Right atrium auricular region (tissue), 2 donors: ENCODE results near the gene FXYD3. TPM values are rescaled to one million over a fixed set of nuclear protein-coding genes. Genes with fewer than 3 reads are reported as not detected.

Source experiments
- DNase-seq: peaks from one replicate; pipeline ENCODE4 v3.0.0-alpha.2; 2019; ENCODE audit warnings: low spot score
- H3K27ac ChIP-seq, 2 donors: fragments of 200-600 bp; sonication (generic); 1 replicate in 1 of 2; 2 replicates in 1 of 2; pipeline ENCODE4 v1.5.1; 2016 to 2019
- H3K27me3 ChIP-seq, 2 donors: fragments of 200-600 bp; sonication (generic); one replicate each; pipeline versions ENCODE4 v1.5.1 to v1.6.0; 2017 to 2019
- H3K36me3 ChIP-seq: fragments of 200-600 bp; sonication (generic); one replicate; pipeline ENCODE4 v1.5.1; 2016
- H3K4me1 ChIP-seq, 2 donors: fragments of 200-600 bp; sonication (generic); one replicate each; pipeline versions ENCODE4 v1.5.1 to v1.6.0; 2017 to 2019
- H3K4me3 ChIP-seq, 2 donors: fragments of 200-600 bp; sonication (generic); 1 replicate in 1 of 2; 2 replicates in 1 of 2; pipeline ENCODE4 v1.5.1; 2017 to 2019; ENCODE audit warnings: mild to moderate bottlenecking in 1 of 2, moderate library complexity in 1 of 2
- H3K9me3 ChIP-seq, 2 donors: fragments of 200-600 bp; sonication (generic); one replicate each; pipeline ENCODE4 v1.5.1; 2019
- CTCF ChIP-seq, 2 donors: fragments of 200-600 bp; sonication (generic); IDR thresholded peaks; one replicate each; pipeline ENCODE4 v1.5.1; 2019; ENCODE audit warnings: antibody characterized with exemption in 2 of 2
- total RNA-seq, 2 donors: library from RNA; depleted of rRNA; stranded (reverse); fragments of >200 nt; gene quantifications; one replicate each; pipeline ENCODE4 v1.1.0, GENCODE V29; 2016

The FXYD3 gene
- total RNA-seq, 2 donors from 2014 or later: 0.98 to 1.6 TPM

DNA sequence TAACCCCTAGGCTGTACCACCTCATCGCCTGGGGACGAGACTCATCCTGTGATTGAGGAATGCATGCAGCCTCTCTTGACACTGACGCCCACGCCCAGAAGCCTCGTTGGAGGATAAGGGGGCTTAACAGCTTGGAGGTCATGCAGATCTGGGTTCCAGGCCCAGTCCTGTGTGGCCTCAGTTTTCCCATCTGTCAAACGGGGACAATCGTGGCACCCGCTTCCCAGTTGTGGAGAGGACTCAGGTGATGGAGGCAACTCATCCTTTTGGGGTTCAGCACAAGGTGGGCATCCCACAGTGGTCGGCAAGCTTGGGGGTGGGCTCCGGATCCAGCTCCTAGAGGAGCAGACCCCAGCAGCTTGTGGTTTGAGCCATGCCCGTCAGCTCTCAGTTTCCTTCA, 20.6 kb downstream of the FXYD3 start:
- DNase-seq: no peak
- Histone ChIP-seq H3K9me3 (no peaks in the 10 kb centered on the region), H3K4me1 (peaks cover 0 to 66% of the 10 kb centered on the region in 2 donors), H3K27ac (no peak overlapping the region), H3K36me3 (no peaks in the 10 kb centered on the region), H3K4me3 (no peak overlapping the region), H3K27me3 (no peaks in the 10 kb centered on the region)
- TF ChIP-seq CTCF (IDR thresholded peaks at IDR 0.05): no peak

- no peaks in the 10 kb centered on the region for H3K27me3 ChIP-seq
- TF ChIP-seq CTCF (IDR thresholded peaks at IDR 0.05): no peak
- peak overlapping the region; percentile 95 for H3K27ac ChIP-seq
- H3K36me3 ChIP-seq: no peaks in the 10 kb centered on the region
- H3K4me3 ChIP-seq: no peak overlapping the region
- peaks cover 0 to 75% of the 10 kb centered on the region in 2 donors for H3K4me1 ChIP-seq
- H3K9me3 ChIP-seq: no peaks in the 10 kb centered on the region
- DNase-seq: no peak
Observed at GRCh38 chr19:35136977-35137702, 21.5 kb downstream of the FXYD3 start.

- H3K27me3 ChIP-seq: no peaks in the 10 kb centered on the region
- TF ChIP-seq CTCF (IDR thresholded peaks at IDR 0.05): no peak
- no peak for DNase-seq
Observed at GRCh38 chr19:35138305-35138892, 22.8 kb downstream of the FXYD3 start, which contains the start of gene FXYD1. Gene FXYD1 (plus strand): TSS chr19:35138824. CDS start chr19:35140080, 1,256 bp downstream.

GRCh38 chr19:35140207-35140961, 24.8 kb downstream of the FXYD3 start:
- Histone ChIP-seq H3K4me3 (peak overlapping the region; percentile 37 to 54), H3K36me3 (no peaks in the 10 kb centered on the region), H3K9me3 (no peaks in the 10 kb centered on the region), H3K27ac (peak overlapping the region; percentile 95), H3K4me1 (peaks cover 0 to 84% of the 10 kb centered on the region in 2 donors), H3K27me3 (no peaks in the 10 kb centered on the region)
- TF ChIP-seq CTCF (IDR thresholded peaks at IDR 0.05): no peak
- DNase-seq: no peak

More at GRCh38 chr19:35138305-35138892, 22.8 kb downstream of the FXYD3 start, which contains the start of gene FXYD1:
- Histone ChIP-seq H3K27ac (peak within 1 kb of the TSS; percentile 95), H3K4me3 (peak within 1 kb of the TSS; percentile 37 to 54), H3K4me1 (peaks cover 0 to 87% of the 10 kb centered on the region in 2 donors), H3K36me3 (no peaks in the 10 kb centered on the region), H3K9me3 (no peaks in the 10 kb centered on the region)

DNA sequence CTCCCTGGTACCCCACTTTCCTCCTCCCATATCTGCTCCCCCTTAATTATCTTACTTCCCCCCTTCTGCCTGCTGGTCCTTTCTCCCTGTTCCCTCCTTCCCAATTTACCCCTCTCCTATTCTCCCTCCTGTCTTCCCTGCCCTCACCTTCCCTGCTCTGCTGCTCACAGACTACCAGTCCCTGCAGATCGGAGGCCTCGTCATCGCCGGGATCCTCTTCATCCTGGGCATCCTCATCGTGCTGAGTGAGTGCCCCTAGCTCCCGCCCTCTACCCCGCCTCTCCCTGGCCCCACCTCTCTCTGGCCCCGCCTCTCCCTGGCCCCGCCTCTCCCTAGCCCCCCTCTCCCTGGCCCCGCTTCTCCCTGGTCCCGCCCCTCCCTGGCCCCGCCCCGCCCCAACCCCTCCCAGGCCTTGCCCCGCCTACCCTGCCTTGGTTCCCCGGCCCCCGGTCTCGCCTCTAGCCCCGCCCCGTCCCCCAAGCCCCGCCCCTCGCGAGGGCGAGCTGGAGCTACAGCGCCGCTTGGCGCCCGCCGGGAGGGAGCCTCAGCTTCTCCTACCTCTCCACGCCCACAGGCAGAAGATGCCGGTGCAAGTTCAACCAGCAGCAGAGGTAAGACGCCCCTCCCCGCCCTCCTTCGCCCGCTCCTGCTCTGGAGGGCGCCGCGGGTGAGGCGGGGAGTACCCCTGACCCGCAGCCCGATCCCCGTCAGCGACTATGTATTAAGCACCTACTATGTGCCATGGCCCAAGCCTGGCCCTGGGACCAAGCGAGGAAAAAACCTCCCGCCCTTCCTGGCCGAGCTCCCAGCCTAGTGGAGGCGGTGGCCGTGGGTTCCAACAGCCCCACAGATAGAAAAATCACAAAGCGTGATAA, 25.6 kb downstream of the FXYD3 start:
- H3K27me3 ChIP-seq: no peaks in the 10 kb centered on the region
- H3K4me3 ChIP-seq: peak overlapping the region; percentile 37 to 54

More for the DNA sequence above, 25.6 kb downstream of the FXYD3 start:
- Histone ChIP-seq H3K4me1 (peaks cover 0 to 77% of the 10 kb centered on the region in 2 donors), H3K27ac (peak overlapping the region; percentile 95), H3K9me3 (no peaks in the 10 kb centered on the region), H3K36me3 (no peaks in the 10 kb centered on the region)
- peak; percentile 94 for DNase-seq
- peak; percentile 1 to 68 for TF ChIP-seq CTCF (IDR thresholded peaks at IDR 0.05)
